Hematopoietic multipotent progenitor cell (in vitro differentiated cells): Measurements from ENCODE around the gene PSMB8. TPM values are rescaled to one million over a fixed set of nuclear protein-coding genes. Genes with fewer than 3 reads are reported as not detected.

Experiments used
- DNase-seq, 3 donors: peaks; one replicate each; pipeline ENCODE4 v3.0.0-alpha.2; 2011 to 2015; ENCODE audit warnings: low read depth in 2 of 3, low spot score in 2 of 3
- total RNA-seq: library from RNA; depleted of rRNA; stranded (reverse); fragments of >200 nt; gene quantifications from one replicate; pipeline ENCODE4 v1.2.3, GENCODE V29; 2012

PSMB8 gene
- total RNA-seq, 1 donor: 159 TPM

DNA sequence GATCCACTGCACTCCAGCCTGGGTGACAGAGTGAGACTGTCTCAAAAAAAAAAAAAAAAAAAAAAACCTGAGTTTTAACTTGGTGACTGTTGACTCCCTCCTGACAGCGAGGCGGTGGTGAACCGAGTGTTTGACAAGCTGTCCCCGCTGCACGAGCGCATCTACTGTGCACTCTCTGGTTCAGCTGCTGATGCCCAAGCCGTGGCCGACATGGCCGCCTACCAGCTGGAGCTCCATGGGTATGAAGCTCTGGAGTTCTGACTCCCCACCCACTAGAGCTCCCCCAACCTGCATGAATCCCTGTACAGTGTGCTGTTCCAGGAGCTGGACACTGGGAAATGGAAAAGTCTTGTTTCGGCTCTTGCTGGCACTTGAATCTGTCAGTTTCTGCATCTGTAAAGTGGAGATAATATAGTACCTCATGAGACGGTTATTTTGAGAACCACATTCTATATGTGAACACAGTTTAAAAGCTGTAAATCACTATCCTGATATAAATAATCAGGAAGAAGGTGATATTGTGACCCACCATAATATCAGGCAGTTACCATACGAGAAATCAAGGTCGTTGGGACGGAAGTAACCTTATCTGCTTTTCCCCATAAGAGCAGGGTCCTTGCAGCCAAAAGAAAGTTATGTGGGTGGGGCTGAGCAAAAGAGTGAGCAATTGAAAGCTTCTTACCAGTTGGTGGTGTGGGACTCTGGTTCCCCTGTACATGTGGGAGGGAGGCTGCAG, 13.5 kb upstream of the PSMB8 start:
- DNase-seq: no peak

DNA sequence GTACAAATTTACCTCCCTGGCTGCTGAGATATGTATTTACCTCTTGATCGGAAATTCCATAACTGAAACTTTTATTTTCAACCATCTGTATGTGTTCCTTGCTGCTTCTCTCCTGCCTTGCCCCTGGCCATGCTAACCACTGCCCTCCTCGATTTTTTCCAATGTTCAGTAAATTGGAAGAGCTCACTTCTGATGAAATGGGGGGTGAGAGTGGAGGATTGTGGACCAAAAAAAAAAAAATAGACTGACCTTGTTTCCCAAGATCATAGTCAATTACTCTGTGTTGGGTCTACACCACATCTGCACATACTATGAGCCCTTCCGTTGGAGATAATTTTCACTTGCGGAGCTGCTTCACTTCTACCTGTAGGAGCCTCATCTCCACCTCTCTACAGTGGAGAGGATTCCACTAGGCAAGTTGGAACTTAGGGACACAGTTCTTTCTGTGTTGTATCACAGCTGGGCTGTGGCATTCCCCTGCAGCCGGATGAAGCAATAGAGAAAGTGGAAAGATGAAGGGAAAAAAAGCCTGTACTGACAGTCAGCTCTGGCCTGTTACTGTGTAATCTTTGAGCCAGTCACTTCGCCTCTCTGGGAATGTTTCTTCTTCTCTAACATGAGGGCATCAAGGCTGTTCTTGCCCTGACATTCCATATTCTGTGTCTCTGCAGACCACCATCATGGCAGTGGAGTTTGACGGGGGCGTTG, 11.8 kb upstream of the PSMB8 start:
- no peak for DNase-seq

DNA sequence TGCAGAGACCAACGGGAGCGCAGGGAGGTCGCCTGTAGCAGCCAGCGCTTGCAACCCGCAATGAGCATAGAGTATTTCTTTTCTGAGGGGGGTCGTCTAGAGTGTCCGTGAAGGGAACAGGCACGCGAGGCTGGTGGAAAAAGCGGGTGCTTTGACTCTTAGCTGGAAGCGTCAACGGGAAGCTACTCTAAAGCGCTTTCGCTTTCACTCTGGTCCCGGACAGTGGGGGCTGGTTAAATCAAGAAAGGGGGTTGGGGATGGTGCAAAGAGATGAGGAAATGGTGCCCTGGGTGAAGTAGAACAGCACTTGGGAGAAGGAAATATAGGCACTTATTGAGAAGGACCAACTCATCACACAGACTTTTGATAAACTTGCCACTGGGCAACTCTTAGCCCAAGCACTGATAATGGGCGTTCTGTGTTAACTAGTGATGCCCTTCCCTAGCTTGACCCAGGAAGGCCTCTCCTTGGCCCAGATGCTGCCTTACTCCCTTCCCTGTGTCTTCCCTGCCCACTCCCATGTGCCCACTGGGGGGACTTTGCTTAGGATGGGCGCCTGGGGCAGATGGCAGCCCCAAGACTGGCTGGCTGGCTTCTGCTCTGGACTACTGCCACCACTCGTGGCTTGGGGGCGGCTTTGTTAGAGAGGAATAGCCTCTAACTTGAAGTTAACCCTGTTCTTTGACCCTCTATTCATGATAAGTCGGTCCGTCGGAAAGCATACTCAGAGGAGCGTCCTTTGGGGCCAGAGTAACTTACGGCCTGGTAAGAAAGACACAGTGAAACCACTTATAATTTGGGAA, 10.7 kb upstream of the PSMB8 start:
- DNase-seq: peak in 2 of 3 donors; percentile 73 to 81

DNA sequence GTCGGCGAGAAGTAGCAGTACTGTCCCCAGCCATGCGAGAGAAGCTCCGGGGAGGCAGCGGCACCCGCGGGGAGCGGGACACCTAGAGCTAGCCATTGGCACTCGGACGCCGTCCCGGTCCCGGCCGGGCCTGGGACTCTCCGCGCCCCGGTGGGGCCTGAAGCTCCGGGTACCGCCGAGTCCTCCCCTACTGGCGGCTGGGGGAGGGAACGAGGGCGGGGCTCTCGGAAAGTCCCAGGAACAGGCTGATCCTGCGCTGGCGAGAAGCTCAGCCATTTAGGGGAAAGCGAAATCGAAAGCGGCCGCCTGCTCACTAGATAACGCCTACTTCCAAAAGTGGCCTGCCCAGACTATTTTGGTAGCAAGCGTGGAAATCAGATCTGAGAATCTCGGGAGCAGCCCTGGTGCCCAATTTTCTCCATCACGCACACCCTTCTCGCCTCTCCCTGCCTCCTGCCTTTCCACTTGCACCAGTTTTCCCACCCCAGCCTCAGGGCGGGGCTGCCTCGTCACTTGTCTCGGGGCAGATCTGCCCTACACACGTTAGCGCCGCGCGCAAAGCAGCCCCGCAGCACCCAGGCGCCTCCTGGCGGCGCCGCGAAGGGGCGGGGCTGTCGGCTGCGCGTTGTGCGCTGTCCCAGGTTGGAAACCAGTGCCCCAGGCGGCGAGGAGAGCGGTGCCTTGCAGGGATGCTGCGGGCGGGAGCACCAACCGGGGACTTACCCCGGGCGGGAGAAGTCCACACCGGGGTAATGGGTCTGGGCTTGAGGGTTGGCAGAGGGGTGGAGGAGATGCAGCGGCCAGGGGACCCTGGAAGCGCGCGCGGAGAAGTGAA, 9.9 kb upstream of the PSMB8 start, which contains the start of the genes PSMB9 and TAP1:
Gene PSMB9 (plus strand): TSS at position 652 of the 835 bp plus-strand sequence. CDS start 38 bp downstream, at position 690.
Gene TAP1 (minus strand): TSS at position 164 of the 835 bp plus-strand sequence. CDS start 68 bp downstream, at position 96.
- peak; percentile 93 to 96 (median 95) for DNase-seq

DNA sequence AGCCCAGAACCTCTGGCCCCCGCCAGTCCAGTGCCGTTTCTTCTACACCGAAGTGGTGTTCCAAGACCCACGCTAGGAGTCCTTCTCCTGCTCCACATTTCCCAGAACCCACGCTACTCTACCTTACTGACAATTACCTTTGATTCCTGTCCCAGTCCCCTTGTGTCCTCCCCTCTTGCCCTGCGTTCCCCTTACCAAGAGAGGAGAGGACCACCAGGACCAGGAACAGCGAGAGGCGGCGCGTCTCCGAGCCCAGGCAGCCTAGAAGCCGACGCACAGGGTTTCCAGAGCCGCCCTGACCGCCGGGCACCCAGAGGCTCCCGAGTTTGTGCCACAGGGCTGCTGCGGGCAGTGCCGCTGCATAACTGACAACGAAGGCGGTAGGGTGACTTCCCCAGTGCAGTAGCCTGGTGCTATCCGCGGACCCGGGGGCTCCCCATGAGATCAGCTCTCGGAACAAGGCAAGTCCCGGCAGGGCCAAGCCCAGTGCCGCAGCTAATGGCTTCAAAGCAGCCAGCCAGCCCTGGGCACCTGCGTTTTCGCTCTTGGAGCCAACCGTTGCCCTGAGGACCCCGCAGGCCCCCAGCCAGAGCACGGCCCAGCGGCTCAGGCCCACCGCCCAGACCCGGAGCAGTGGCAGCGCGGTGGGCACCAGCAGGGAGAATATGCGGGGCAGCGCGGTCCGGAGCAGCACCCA, 9.1 kb upstream of the PSMB8 start:
- peak; percentile 45 to 51 (median 50) for DNase-seq

DNA sequence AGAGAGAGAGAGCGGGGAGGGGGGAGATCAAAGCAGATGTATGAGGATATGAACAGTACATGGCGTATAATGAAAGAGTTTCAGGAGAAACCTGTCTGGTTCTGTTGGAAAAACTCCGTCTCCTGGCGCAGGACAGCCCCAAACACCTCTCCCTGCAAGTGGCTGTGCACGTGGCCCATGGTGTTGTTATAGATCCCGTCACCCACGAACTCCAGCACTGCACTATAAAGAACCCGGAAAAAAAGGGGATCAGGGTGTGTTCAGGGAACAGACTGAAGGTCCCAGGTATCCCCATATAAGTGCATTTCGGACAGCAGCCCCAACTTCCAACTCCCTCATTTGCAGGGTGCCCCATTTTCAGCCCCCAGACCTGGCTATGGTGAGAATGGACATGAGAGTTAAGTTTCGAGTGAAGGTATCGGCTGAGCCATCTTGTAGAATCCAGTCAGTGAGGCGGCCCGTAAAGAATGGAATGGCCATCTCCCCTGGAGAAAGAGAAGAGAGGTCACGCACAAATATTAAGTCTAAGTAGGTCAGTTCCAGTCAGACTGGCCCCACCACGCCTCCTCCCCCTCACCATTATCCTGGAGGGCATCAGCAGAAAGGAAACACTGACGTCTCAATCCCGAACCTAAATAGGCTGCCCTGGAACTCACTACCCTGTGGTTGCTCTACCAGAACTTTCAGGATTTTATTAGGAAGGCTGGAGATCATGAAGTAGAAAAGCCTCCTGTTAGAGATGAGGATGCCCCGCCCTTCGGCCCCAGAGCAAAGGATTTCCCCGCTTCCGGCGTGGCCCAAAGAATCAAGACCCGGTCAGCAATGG, 8.4 kb upstream of the PSMB8 start:
- no peak for DNase-seq

DNA sequence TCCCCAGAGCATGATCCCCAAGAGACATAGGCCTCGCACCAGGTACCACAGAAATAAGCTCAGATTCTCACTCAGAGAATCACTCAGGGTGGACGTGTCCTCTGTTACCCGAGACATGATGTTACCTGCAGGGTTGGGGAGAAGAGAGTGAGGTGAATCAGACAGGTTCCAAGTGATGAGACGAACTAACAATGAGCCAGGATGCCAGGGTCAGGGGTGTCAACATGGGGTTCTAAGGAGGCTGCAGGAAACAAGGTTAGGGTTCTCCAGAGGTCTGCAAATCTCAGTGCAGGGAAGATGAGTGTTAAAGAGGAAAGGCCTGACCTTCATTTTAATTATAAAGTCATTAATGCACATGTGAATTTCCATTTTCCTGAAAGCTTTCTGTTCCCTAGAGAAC, 7.2 kb upstream of the PSMB8 start:
- DNase-seq: no peak

DNA sequence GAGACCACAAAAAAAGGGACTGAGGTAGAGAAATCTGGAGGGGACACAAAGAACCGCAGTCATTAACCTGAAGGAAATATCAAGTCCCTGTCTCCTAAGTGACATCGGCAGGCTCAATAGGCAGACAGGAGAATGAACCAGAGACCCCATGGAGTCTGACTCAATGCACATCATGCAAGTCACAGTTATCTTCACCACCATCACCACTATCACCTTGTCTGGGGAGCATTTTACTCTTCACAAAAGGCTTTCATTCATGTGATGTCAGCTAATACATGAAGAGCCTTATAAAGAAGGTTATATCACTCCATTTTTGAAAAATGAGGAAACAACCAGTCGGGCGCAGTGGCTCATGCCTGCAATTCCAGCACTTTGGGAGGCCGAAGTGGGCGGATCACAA, 5.3 kb upstream of the PSMB8 start:
- no peak for DNase-seq

DNA sequence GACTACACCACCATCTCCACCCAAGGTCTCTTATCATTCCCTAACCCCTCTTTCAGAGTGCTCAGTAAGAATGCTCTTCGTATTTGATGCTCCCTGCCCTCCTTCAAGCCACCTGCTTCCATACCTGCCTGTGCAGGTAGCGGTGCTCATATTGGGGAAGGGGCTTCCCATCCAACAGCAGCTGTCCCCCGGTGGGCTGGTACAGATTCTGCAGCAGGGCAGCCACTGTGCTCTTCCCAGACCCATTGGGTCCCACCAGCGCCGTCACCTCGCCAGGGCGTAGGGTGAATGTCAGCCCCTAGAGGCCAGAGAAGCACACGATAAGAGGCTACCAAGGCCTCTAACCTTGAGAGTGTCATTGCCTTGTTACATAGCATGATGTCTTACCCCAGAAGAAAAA, 3.9 kb upstream of the PSMB8 start:
- DNase-seq: no peak

DNA sequence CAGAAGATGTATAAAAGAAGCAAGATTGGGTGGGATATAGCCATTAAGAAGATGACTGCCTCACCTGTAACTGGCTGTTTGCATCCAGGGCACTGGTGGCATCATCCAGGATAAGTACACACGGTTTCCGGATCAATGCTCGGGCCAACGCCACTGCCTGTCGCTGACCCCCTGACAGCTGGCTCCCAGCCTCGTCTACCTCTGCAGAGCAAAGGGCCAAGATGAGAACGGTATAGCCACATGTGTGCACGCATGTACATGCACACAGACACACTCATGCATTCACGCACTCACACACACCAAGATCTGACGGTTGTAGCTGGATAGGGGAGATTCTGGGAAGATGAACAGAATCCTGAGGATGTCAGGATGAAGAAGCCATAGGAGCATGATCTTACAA, 3.2 kb upstream of the PSMB8 start:
- DNase-seq: no peak

DNA sequence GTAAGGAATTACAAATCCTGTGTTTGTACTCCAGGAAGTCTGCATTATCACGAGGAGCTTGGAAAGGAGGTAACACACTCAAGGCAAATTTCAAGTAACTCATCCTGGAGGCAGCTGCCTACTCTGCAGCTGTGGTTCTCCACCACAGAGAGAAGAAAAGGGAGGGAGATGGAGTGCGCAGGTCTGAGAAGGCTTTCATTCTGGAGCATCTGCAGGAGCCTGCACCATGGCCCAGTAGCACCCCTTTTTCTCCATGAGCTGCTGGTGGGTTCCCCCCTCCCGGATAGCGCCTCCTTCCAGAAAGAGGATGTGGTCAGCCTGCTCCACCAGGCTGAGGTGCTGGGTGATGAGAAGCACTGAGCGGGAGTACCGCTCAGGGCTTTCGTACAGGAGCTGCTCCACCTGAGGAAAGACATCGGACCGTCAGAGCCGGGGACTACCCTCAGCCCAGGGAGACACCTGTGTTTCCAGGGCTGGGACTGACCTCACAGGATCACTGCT, 1.6 kb upstream of the PSMB8 start:
- peak in 1 of 3 donors; percentile 44 for DNase-seq

DNA sequence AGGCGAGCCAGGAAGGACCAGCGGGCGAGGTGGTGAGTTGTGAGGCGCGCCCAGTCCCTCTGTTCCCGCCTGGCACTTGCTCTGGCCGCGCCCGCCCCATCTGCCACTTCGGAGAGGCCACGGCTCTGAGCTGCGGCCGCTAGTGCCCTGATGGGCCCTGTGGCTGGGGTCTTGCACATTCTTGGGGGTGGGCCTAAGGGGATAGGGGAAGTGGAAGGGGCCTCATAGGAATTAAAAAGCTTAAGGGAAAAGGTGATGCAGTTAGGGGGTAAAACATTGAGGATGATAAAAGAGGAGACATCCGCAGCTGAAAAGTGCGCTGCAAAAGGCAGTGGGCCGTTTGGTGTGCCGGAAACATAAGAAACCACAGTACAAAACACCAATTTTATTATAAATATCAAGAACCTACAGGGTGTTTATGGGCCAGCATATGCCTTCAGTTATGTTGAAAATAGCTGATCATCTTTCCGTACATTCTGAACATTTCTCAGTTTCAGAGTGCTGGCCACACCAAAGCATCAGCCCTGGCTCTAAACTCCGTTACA, 1.1 kb upstream of the PSMB8 start:
- no peak for DNase-seq

DNA sequence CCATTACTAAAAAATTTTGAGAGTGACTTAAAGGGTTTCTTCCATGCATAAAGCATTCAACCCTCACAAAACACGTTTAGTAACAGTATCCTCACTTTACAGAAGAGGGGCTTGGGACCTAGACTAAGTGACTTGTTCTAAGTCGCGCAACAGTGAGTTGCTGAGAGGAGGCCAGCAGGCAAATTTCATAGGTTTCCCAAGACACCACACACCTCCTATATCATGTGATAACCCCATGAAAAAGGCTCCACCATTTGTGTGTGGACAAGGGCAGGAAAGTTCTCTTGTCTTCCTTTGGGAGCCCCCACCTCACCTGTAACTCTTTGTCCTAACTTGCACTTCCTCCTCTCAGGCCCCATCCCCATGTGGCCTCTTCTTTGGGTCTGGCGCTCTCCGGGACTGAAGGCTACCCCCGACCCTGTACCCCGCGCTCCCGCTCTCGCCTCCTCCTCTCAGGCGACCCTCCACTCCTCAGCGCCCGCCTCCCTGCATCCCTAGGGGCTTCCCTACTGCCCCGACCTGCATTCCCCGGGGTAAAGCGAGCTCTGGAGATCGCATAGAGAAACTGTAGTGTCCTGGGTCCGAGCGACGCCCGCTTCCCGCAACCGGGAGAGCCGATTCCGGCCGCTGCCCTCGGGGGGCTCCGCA, 392 bp downstream of the PSMB8 start:
- DNase-seq: no peak

DNA sequence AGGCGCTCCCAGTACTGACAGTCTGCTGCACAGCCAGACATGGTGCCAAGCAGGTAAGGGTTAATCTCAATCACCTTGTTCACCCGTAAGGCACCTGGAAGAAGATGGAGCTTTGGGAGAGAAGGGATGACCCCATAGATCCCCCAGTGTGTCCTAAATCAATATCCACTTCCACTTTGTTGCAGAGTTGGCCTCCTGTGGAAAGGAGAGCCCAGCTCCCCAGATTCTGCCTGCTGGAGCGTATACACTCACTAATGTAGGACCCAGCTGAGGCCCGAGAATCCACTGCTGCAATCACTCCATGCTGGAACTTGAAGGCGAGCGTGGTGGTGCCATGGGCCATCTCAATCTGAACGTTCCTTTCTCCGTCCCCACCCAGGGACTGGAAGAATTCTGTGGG, 1.2 kb downstream of the PSMB8 start:
- DNase-seq: no peak

DNA sequence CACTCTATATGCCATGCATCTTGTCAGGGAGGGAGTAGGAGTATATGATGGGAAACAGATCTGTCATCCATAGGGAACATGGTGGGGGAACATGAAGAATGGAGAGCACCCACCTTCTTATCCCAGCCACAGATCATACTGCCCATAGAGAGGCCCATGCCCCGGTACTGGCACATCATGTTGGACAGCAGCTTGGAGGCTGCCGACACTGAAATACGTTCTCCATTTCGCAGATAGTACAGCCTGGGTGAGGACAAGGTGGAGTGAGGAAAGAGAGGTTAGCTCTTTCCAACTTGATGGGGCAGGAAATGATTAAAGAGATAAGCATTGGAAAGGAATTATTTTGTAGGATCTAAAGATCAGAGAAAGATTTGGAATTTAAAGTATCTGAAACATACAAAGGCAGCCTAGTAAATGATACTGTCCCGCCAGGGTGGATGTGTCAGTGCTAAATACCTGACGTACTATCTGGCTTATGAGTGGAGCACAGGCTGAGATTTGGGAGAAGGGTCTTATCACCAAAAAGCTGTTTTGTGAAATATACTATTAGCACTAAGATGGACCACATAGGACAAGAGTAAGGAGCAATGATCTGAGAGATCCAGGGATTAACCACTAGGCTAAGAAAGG, 1.7 kb downstream of the PSMB8 start:
- DNase-seq: no peak

DNA sequence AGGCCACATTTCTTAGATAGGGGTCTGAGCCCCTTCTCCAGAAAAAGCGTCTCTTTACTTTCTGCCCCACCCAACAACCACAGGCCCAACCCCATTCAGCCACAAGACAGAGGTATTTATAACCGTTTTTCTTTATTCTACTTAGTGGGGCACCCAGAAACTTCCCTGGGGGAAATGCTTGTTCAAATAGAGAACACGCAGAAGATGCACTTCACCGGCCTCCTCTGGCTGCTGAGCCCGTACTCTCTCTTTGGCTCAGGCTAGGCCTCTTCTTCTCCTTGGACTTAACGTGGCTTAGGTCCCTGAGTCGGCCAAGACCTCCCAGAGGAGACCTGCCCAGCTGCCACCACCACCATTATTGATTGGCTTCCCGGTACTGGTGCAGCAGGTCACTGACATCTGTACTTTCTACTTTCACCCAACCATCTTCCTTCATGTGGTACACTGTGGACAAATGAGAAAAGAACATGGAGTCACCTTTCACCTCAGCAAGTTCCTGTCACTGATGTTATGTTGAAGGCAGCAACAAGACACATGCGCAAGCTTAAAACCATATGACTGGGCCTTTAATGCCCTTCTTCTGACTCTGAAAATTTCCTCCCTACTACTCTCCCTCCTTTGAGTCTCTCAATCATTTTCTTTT, 3.1 kb downstream of the PSMB8 start:
- no peak for DNase-seq

DNA sequence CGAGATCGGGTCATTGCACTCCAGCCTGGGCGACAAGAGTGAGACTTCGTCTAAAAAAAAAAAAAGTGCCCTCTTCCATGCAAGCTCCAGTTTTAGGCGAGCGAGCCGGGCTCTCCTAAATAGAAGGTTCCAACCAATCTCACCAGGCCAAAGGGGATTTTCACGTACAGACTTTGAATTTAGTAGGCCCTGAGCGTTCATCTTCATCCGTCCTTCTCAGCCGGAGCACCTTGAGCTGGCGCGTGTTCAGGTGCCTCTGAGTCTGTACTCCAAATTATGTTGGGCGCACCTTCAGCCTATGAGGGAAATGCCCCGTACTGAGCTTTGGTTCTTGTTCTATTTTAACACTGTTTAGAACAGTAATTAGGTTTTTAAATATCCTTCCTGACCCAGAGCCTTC, 4.5 kb downstream of the PSMB8 start:
- DNase-seq: no peak
